RWPE2 (cell line): ENCODE data around the gene HBQ1.
A peak's percentile ranks its signal among the peaks of the same experiment; 100 is the strongest.

Experiments used
- ATAC-seq: fragments of 200-7000 bp; cut with Tn5 transposase; 3 replicates; pipeline ENCODE4 v1.9.1; 2021; ENCODE audit warnings: low read depth
- DNase-seq: peaks from one replicate; pipeline ENCODE4 v3.0.0-alpha.2; 2020; ENCODE audit warnings: low spot score
- H3K27ac ChIP-seq: fragments of 450-650 bp; 2 replicates; pipeline ENCODE4 v1.5.1; 2017; ENCODE audit warnings: mild to moderate bottlenecking; ENCODE audit not compliant: poor library complexity, severe bottlenecking
- H3K27me3 ChIP-seq: fragments of 250-450 bp; sonication (Bioruptor Pico); 2 replicates; pipeline ENCODE4 v1.5.1; 2021; ENCODE audit warnings: mild to moderate bottlenecking, moderate library complexity; ENCODE audit not compliant: insufficient read depth, poor library complexity, severe bottlenecking
- H3K36me3 ChIP-seq: fragments of 250-450 bp; sonication (Bioruptor Pico); 2 replicates; pipeline ENCODE4 v1.5.1; 2020; ENCODE audit warnings: low read depth, mild to moderate bottlenecking, moderate library complexity
- H3K4me1 ChIP-seq: fragments of 250-450 bp; sonication (Bioruptor Pico); 2 replicates; pipeline ENCODE4 v1.5.1; 2021; ENCODE audit warnings: mild to moderate bottlenecking, moderate library complexity; ENCODE audit not compliant: insufficient read depth, poor library complexity, severe bottlenecking
- H3K4me3 ChIP-seq: fragments of 250-450 bp; sonication (Bioruptor Pico); 2 replicates; pipeline ENCODE4 v1.5.1; 2021; ENCODE audit warnings: mild to moderate bottlenecking, moderate library complexity; ENCODE audit not compliant: severe bottlenecking
- H3K9me3 ChIP-seq: fragments of 250-450 bp; sonication (Bioruptor Pico); 2 replicates; pipeline ENCODE4 v1.5.1; 2021; ENCODE audit warnings: mild to moderate bottlenecking, moderate library complexity; ENCODE audit not compliant: severe bottlenecking
- TF ChIP-seq, protein P1 (sequence below): fragments of 450-650 bp; IDR thresholded peaks from one replicate; pipeline ENCODE4 v1.5.1; 2017; ENCODE audit warnings: mild to moderate bottlenecking, moderate library complexity; ENCODE audit not compliant: poor library complexity, severe bottlenecking

The HBQ1 gene

DNA sequence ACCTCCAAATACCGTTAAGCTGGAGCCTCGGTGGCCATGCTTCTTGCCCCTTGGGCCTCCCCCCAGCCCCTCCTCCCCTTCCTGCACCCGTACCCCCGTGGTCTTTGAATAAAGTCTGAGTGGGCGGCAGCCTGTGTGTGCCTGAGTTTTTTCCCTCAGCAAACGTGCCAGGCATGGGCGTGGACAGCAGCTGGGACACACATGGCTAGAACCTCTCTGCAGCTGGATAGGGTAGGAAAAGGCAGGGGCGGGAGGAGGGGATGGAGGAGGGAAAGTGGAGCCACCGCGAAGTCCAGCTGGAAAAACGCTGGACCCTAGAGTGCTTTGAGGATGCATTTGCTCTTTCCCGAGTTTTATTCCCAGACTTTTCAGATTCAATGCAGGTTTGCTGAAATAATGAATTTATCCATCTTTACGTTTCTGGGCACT is 2.9 kb upstream of the HBQ1 start:
- Histone ChIP-seq H3K27ac (no peak overlapping the region), H3K27me3 (peaks cover 51% of the 10 kb centered on the region), H3K36me3 (no peaks in the 10 kb centered on the region), H3K9me3 (no peaks in the 10 kb centered on the region), H3K4me3 (no peak overlapping the region), H3K4me1 (no peaks in the 10 kb centered on the region)
- TF ChIP-seq, protein P1, sequence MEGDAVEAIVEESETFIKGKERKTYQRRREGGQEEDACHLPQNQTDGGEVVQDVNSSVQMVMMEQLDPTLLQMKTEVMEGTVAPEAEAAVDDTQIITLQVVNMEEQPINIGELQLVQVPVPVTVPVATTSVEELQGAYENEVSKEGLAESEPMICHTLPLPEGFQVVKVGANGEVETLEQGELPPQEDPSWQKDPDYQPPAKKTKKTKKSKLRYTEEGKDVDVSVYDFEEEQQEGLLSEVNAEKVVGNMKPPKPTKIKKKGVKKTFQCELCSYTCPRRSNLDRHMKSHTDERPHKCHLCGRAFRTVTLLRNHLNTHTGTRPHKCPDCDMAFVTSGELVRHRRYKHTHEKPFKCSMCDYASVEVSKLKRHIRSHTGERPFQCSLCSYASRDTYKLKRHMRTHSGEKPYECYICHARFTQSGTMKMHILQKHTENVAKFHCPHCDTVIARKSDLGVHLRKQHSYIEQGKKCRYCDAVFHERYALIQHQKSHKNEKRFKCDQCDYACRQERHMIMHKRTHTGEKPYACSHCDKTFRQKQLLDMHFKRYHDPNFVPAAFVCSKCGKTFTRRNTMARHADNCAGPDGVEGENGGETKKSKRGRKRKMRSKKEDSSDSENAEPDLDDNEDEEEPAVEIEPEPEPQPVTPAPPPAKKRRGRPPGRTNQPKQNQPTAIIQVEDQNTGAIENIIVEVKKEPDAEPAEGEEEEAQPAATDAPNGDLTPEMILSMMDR = no peak
- no peak for ATAC-seq
- DNase-seq = no peak

DNA sequence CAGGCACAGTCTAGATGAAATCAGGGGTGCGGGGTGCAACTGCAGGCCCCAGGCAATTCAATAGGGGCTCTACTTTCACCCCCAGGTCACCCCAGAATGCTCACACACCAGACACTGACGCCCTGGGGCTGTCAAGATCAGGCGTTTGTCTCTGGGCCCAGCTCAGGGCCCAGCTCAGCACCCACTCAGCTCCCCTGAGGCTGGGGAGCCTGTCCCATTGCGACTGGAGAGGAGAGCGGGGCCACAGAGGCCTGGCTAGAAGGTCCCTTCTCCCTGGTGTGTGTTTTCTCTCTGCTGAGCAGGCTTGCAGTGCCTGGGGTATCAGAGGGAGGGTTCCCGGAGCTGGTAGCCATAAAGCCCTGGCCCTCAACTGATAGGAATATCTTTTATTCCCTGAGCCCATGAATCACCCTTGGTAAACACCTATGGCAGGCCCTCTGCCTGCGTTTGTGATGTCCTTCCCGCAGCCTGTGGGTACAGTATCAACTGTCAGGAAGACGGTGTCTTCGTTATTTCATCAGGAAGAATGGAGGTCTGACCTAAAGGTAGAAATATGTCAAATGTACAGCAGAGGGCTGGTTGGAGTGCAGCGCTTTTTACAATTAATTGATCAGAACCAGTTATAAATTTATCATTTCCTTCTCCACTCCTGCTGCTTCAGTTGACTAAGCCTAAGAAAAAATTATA is 2.1 kb upstream of the HBQ1 start:
- Histone ChIP-seq H3K4me3 (no peak overlapping the region), H3K9me3 (no peaks in the 10 kb centered on the region), H3K27ac (no peak overlapping the region), H3K36me3 (no peaks in the 10 kb centered on the region), H3K27me3 (peaks cover 51% of the 10 kb centered on the region), H3K4me1 (no peaks in the 10 kb centered on the region)
- TF ChIP-seq, protein P1 = no peak
- DNase-seq = no peak
- ATAC-seq = 0 out of 3 replicates have a peak, but pooled peaks have one; percentile 3

DNA sequence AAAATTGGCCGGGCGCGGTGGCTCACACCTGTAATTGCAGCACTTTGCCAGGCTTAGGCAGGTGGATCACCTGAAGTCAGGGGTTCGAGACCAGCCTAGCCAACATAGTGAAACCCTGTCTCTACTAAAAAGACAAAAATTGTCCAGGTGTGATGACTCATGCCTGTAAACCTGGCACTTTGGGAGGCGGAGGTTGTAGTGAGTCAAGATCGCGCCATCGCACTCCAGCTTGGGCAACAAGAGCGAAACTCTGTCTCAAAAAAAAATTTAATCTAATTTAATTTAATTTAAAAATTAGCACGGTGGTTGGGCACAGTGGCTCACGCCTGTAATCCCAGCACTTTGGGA is 1.6 kb upstream of the HBQ1 start:
- peaks cover 46% of the 10 kb centered on the region for H3K27me3 ChIP-seq
- TF ChIP-seq, protein P1 = no peak
- H3K36me3 ChIP-seq = no peaks in the 10 kb centered on the region
- ATAC-seq (no peak), DNase-seq (no peak)
- H3K27ac ChIP-seq = no peak overlapping the region
- no peaks in the 10 kb centered on the region for H3K9me3 ChIP-seq
- H3K4me3 ChIP-seq = no peak overlapping the region
- H3K4me1 ChIP-seq = no peaks in the 10 kb centered on the region

DNA sequence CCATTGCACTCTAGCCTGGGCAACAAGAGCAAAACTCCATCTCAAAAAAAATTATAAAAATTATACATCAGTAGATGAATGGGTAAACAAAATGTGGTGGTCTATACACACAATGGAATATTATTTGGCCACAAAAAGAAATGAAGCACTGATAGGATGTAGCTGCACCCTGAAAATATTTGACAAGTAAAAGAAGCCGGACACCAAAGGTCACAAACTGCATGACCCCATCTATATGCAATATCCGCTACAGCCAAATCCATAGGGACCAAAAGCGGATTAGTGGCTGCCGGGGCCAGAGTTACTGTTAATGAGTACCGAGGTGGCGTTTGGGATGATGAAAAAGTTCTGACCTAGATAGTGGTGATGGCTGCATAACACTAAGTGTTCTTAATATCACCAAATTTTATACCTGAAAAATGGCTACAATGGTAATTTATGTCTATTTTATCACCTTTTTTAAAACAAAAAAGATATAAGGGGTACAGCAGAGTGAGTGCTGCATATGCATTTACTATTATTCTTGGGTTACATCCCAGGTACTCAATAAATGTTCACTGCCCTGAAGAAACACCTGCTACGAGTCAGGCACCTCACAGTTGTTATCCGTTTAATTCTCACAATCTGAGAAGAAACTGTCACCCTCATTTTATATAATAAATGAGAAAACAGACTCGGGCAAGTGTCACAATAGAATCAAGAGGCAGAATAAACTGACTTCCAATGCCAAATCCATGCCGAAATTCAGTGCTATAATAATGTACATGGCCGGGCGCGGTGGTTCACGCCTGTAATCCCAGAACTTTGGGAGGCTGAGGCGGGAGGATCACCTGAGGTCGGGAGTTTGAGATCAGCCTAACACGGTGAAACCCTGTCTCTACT is 807 bp upstream of the HBQ1 start:
- Histone ChIP-seq H3K4me3 (no peak overlapping the region), H3K27me3 (peaks cover 44% of the 10 kb centered on the region), H3K36me3 (no peaks in the 10 kb centered on the region), H3K9me3 (no peaks in the 10 kb centered on the region), H3K4me1 (no peaks in the 10 kb centered on the region), H3K27ac (no peak overlapping the region)
- TF ChIP-seq, protein P1 = no peak
- DNase-seq (no peak), ATAC-seq (no peak)
